Measurements from ENCODE around the gene ANXA2R.
"Not testable (repeated sequence)": the region's sequence is repeated elsewhere in the genome, so short reads cannot be mapped to it uniquely, and the experiment has no call there.

The ANXA2R gene

DNA sequence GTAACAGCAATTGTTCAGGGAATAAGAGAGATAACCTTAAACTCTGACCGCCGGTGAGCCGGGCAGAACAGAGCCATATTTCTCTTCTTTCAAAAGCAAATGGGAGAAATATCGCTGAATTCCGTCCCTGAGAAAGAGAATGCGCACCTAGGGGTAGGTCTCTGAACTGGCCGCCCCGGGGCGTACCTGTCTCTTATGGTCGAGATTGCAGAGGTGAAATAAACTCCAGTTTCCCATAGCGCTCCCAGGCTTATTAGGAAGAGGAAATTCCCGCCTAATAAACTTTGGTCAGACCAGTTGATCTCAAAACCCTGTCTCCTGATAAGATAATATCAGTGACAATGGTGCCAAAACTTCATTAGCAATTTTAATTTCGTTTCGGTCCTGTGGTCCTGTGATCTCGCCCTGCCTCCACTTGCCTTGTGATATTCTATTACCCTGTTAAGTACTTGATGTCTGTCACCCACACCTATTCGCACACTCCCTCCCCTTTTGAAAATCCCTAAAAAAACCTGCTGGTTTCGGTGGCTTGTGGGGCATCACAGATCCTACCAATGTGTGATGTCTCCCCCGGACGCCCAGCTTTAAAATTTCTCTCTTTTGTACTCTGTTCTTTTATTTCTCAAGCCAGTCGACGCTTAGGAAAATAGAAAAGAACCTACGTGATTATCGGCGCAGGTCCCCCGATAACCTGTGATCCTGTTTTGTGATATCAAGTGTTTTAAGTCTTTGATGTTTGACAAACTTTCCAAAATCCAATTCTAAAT lies 14.8 kb downstream of the ANXA2R start:
- H3K4me1 ChIP-seq (ENCODE audit: control insufficient read depth in 1 of 2, insufficient read depth in 2 of 2, low read length in 2 of 2); H3K27ac ChIP-seq (ENCODE audit: low read length); H3K9me3 ChIP-seq (ENCODE audit: control insufficient read depth in 1 of 2, low read length in 2 of 2); H3K27me3 ChIP-seq (ENCODE audit: low read depth, low read length); H3K36me3 ChIP-seq (ENCODE audit: control insufficient read depth in 1 of 2, insufficient read depth in 2 of 2, low read length in 2 of 2); H3K4me3 ChIP-seq (ENCODE audit: low read depth in 1 of 2, low read length in 2 of 2): not testable (repeated sequence)

DNA sequence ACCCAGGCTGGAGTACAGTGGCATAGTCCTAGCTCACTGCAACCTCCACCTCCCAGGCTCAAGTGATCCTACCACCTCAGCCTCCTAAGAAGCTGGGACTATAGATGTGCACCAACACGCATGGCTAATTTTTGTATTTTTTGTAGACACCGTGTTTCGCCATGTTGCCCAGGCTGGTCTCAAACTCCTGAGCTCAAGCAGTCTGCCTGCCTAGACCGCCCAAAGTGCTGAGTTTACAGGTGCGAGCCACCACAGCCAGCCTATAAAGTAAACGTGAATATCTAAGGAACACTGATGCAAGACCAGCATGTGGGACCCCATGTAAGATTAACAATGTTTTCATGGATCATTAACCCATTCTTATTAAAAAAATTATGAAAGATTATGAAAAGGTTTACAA lies 15.9 kb downstream of the ANXA2R start:
- Histone ChIP-seq H3K4me1 (ENCODE audit: control insufficient read depth in 1 of 2, insufficient read depth in 2 of 2, low read length in 2 of 2) (peaks cover 0 to 3% of the 10 kb centered on the region in 2 donors), H3K27ac (ENCODE audit: low read length) (no peak overlapping the region), H3K36me3 (ENCODE audit: control insufficient read depth in 1 of 2, insufficient read depth in 2 of 2, low read length in 2 of 2) (no peaks in the 10 kb centered on the region), H3K9me3 (ENCODE audit: control insufficient read depth in 1 of 2, low read length in 2 of 2) (no peaks in the 10 kb centered on the region), H3K27me3 (ENCODE audit: low read depth, low read length) (peaks cover 18% of the 10 kb centered on the region), H3K4me3 (ENCODE audit: low read depth in 1 of 2, low read length in 2 of 2) (no peak overlapping the region)

DNA sequence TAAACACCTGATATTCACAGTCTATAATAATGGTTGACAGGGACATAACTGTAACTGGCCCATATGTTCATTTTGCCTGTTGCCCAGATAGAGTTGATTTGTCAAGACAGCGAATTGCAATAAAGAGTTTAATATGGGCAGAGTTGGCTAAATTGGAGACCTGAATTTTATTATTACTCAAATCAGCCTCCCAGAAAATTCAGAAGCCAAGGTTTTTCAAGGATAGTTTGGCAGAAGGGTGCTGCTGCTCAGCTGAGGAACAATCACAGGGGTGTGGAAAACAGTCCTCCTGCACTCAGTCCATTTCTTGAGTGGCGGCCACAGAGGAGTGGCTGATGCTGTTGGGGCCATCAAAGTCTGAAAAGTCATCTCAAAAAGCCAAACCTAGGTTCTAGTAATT lies 19.0 kb downstream of the ANXA2R start:
- Histone ChIP-seq H3K9me3 (ENCODE audit: control insufficient read depth in 1 of 2, low read length in 2 of 2) (no peaks in the 10 kb centered on the region), H3K27me3 (ENCODE audit: low read depth, low read length) (peaks cover 38% of the 10 kb centered on the region), H3K4me1 (ENCODE audit: control insufficient read depth in 1 of 2, insufficient read depth in 2 of 2, low read length in 2 of 2) (peaks cover 0 to 3% of the 10 kb centered on the region in 2 donors), H3K4me3 (ENCODE audit: low read depth in 1 of 2, low read length in 2 of 2) (no peak overlapping the region), H3K36me3 (ENCODE audit: control insufficient read depth in 1 of 2, insufficient read depth in 2 of 2, low read length in 2 of 2) (no peaks in the 10 kb centered on the region), H3K27ac (ENCODE audit: low read length) (no peak overlapping the region)

DNA sequence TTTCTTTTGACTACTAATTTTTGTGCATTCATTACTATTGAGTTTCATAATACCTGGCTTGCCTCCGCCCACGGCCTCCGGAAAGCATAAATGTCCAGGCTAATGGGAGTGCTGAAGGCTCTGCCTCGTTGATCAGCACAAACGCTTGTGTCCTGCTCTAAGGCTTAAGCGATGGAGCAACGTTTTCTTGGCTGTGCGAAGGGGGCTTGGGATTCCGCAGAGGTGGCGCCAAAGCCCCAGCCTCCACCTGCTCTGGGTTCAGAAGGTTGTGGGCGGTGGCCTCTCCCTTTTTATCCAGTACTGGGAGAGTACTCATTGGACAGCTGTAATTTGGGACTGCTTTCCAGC lies 19.7 kb downstream of the ANXA2R start:
- H3K27ac ChIP-seq (ENCODE audit: low read length), result peak overlapping the region; percentile 87
- no peaks in the 10 kb centered on the region for H3K36me3 ChIP-seq (ENCODE audit: control insufficient read depth in 1 of 2, insufficient read depth in 2 of 2, low read length in 2 of 2)
- peaks cover 38% of the 10 kb centered on the region for H3K27me3 ChIP-seq (ENCODE audit: low read depth, low read length)
- H3K4me1 ChIP-seq (ENCODE audit: control insufficient read depth in 1 of 2, insufficient read depth in 2 of 2, low read length in 2 of 2), result peaks cover 0 to 3% of the 10 kb centered on the region in 2 donors
- no peaks in the 10 kb centered on the region for H3K9me3 ChIP-seq (ENCODE audit: control insufficient read depth in 1 of 2, low read length in 2 of 2)
- peak overlapping the region; percentile 36 to 82 for H3K4me3 ChIP-seq (ENCODE audit: low read depth in 1 of 2, low read length in 2 of 2)

DNA sequence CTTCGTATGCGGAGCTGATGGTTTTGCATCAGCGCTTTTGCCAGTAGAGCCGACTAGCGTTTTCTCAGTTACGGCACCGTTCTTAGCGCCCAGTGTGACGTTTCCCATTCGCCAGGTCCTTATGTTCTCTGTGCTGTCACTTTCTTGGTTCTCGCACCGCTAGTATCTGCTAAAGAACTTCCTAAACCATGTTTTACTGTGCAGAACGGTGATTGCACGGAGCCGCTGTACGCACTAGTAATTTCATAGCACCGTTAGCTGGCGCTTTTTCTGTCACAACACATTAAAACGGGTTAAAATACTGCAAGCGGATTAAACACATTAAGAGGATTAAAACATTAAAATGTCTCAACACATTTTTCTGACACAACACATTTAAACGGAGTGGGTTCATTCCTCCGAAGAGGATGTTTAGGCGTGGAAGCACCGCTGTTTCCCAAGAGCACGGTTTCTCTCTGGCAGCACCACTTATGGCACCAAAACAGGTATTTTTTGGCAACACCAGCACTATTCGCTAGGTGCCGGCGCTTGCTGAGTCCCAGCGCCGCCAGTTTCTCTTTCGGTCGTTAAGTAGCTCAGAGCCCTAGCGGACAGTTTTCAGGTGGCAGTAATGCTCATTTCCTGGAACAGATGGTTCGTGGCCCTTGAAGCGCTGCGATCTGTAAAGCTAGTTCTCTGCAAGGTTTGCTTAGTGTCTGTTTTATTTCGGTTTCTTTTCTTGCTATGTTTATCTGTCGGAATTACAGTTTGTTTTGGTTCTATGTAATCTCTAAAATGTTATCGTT lies 20.3 kb downstream of the ANXA2R start:
- Histone ChIP-seq H3K27me3 (ENCODE audit: low read depth, low read length) (peaks cover 38% of the 10 kb centered on the region), H3K36me3 (ENCODE audit: control insufficient read depth in 1 of 2, insufficient read depth in 2 of 2, low read length in 2 of 2) (no peaks in the 10 kb centered on the region), H3K27ac (ENCODE audit: low read length) (peak overlapping the region; percentile 87), H3K4me3 (ENCODE audit: low read depth in 1 of 2, low read length in 2 of 2) (peak overlapping the region; percentile 36 to 82), H3K4me1 (ENCODE audit: control insufficient read depth in 1 of 2, insufficient read depth in 2 of 2, low read length in 2 of 2) (peaks cover 0 to 3% of the 10 kb centered on the region in 2 donors), H3K9me3 (ENCODE audit: control insufficient read depth in 1 of 2, low read length in 2 of 2) (no peaks in the 10 kb centered on the region)

DNA sequence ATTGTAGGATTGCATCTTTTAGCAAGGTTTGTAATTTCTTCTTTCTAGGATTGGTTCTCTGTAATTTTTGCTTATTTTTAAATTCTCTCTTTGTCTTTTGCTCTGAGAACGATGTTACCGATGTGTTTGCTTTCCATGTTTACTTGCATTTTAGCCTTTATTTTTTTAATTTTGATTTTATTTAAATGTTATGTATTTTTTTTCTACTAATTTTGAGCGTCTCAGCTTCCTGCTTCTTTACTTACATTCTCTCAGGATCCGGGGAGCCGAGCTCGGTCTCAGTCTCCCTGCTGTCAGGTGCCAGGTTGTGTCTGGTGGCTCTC lies 20.9 kb downstream of the ANXA2R start:
- no peaks in the 10 kb centered on the region for H3K9me3 ChIP-seq (ENCODE audit: control insufficient read depth in 1 of 2, low read length in 2 of 2)
- H3K4me1 ChIP-seq (ENCODE audit: control insufficient read depth in 1 of 2, insufficient read depth in 2 of 2, low read length in 2 of 2), result peaks cover 0 to 3% of the 10 kb centered on the region in 2 donors
- H3K36me3 ChIP-seq (ENCODE audit: control insufficient read depth in 1 of 2, insufficient read depth in 2 of 2, low read length in 2 of 2), result no peaks in the 10 kb centered on the region
- peak overlapping the region; percentile 87 for H3K27ac ChIP-seq (ENCODE audit: low read length)
- peak overlapping the region; percentile 57 to 82 for H3K4me3 ChIP-seq (ENCODE audit: low read depth in 1 of 2, low read length in 2 of 2)
- H3K27me3 ChIP-seq (ENCODE audit: low read depth, low read length), result peaks cover 38% of the 10 kb centered on the region

DNA sequence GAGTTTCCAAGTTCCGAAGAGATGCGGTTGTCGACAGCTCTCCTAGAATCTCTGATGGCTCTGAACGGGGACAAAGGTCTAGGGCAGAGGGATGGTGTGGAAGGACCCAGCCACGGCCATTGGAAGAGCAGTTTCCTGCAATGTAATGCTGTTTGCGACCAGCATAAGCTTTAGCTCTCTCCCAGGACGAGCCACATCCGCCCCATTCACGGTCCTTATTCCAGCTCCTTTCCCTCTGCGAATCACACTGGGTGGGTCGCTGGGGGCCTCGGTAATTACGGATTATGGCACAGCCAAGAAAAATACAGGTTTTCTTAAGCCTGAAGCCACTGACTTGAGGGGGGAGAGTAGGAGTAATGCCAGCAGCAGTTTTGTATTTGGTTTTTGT lies 22.7 kb downstream of the ANXA2R start:
- Histone ChIP-seq H3K9me3 (ENCODE audit: control insufficient read depth in 1 of 2, low read length in 2 of 2) (no peaks in the 10 kb centered on the region), H3K27ac (ENCODE audit: low read length) (peak overlapping the region; percentile 85), H3K4me3 (ENCODE audit: low read depth in 1 of 2, low read length in 2 of 2) (peak overlapping the region; percentile 57 to 66), H3K27me3 (ENCODE audit: low read depth, low read length) (peaks cover 38% of the 10 kb centered on the region), H3K36me3 (ENCODE audit: control insufficient read depth in 1 of 2, insufficient read depth in 2 of 2, low read length in 2 of 2) (no peaks in the 10 kb centered on the region), H3K4me1 (ENCODE audit: control insufficient read depth in 1 of 2, insufficient read depth in 2 of 2, low read length in 2 of 2) (peaks cover 0 to 3% of the 10 kb centered on the region in 2 donors)

DNA sequence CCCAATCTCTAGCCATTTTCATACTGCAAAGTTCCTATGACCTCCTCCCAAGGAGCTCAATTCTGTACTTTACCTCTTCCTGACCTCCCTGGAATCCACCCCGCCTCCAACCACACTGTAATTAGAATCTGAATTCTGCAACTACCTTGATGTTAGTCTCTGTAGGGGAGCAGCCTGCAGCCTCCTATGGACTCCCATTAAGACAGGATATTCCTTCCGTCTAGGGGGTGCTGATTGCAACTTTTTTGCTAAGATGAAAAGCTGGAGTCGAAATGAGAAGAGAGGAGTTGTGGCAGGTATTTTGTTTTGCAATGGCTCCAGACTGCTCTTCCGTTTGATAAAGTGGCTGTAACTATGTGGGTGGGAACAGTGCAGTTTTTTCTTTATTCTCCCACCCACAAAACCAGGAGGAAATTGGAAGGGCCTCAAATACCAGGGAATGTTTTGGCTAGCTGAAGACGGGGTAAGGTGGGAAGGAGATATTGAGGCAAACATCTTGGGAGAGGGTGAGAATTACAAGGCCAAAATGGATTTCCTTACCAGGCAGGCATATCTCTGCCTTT lies 23.8 kb downstream of the ANXA2R start:
- no peaks in the 10 kb centered on the region for H3K36me3 ChIP-seq (ENCODE audit: control insufficient read depth in 1 of 2, insufficient read depth in 2 of 2, low read length in 2 of 2)
- no peak overlapping the region for H3K4me3 ChIP-seq (ENCODE audit: low read depth in 1 of 2, low read length in 2 of 2)
- H3K27ac ChIP-seq (ENCODE audit: low read length), result no peak overlapping the region
- H3K9me3 ChIP-seq (ENCODE audit: control insufficient read depth in 1 of 2, low read length in 2 of 2), result no peaks in the 10 kb centered on the region
- peaks cover 36% of the 10 kb centered on the region for H3K27me3 ChIP-seq (ENCODE audit: low read depth, low read length)
- peaks cover 0 to 3% of the 10 kb centered on the region in 2 donors for H3K4me1 ChIP-seq (ENCODE audit: control insufficient read depth in 1 of 2, insufficient read depth in 2 of 2, low read length in 2 of 2)

DNA sequence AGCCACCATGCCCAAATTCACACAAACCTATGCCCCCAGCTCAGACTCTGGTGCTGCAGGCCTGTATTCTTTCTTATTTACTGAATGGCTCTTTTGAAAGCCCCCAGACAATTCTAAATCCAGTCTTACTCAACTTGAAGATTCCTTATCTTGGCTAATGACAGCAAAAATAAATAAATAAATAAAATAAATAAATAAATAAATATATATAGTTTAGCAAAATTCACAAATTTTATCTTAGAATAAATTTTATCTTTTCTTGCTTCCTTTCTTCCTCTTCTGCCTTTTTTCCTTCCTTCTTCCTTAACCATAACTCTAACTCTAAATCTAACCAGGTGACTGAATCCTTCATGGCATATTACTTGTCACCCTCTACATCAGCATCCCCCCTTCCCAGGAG lies 25.6 kb downstream of the ANXA2R start:
- H3K27me3 ChIP-seq (ENCODE audit: low read depth, low read length), result peaks cover 30% of the 10 kb centered on the region
- H3K4me3 ChIP-seq (ENCODE audit: low read depth in 1 of 2, low read length in 2 of 2), result no peak overlapping the region
- no peak overlapping the region for H3K27ac ChIP-seq (ENCODE audit: low read length)
- no peaks in the 10 kb centered on the region for H3K4me1 ChIP-seq (ENCODE audit: control insufficient read depth in 1 of 2, insufficient read depth in 2 of 2, low read length in 2 of 2)
- H3K36me3 ChIP-seq (ENCODE audit: control insufficient read depth in 1 of 2, insufficient read depth in 2 of 2, low read length in 2 of 2), result no peaks in the 10 kb centered on the region
- H3K9me3 ChIP-seq (ENCODE audit: control insufficient read depth in 1 of 2, low read length in 2 of 2), result no peaks in the 10 kb centered on the region

DNA sequence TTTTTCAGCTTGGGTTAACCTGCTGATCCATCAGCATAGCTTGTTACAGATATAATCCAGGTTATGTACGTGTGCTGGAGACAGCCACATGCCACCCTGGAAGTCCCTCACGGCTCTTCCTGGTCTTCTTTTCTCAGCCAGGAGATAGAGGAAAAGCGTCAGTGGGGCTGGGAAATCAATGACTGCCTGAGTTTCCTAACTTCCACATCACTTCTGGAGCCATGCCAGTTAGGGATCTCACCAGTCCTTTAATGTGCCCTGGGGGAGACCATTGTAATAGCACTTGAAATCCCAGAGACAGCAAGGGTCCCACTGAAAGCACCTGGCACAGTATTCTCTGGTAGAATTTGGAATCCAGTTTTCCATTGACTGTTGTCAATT lies 29.2 kb downstream of the ANXA2R start:
- Histone ChIP-seq H3K9me3 (ENCODE audit: control insufficient read depth in 1 of 2, low read length in 2 of 2) (no peaks in the 10 kb centered on the region), H3K4me3 (ENCODE audit: low read depth in 1 of 2, low read length in 2 of 2) (no peak overlapping the region), H3K27me3 (ENCODE audit: low read depth, low read length) (peaks cover 31% of the 10 kb centered on the region), H3K4me1 (ENCODE audit: control insufficient read depth in 1 of 2, insufficient read depth in 2 of 2, low read length in 2 of 2) (peaks cover 0 to 8% of the 10 kb centered on the region in 2 donors), H3K36me3 (ENCODE audit: control insufficient read depth in 1 of 2, insufficient read depth in 2 of 2, low read length in 2 of 2) (no peaks in the 10 kb centered on the region), H3K27ac (ENCODE audit: low read length) (no peak overlapping the region)

DNA sequence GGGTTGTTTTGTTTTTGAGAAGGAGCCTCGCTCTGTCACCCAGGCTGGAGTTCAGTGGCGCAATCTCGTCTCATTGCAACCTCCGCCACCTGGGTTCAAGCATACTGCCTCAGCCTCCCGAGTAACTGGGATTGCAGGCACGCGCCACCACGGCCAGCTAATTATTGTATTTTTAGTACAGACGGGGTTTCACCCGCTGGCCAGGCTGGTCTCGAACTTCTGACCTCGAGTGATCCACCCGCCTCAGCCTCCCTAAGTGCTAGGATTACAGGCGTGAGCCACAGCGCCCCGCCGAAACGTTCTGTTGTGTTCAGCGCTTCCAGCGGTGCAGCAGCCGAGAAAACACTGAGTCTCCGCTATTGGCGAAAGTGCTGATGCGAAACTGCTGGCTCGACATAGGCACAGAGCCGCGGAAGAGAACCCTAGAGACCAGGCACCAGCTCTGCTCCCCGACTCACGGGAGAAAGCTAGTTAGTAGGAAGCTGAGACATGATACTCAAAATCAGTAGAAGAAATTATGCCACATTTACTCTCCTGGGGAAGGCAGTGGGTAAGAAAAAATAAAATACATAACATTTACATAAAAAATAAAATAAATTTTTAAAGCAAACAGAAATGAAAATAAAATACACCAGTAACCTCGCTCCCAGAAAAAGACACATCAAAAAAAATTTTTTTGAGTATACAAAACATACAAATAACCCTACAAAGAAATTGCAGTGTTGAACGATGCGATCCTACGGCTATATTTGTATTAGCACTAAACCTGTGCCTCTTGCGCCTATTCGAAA lies 31.6 kb downstream of the ANXA2R start:
- Histone ChIP-seq H3K9me3 (ENCODE audit: control insufficient read depth in 1 of 2, low read length in 2 of 2) (no peaks in the 10 kb centered on the region), H3K4me1 (ENCODE audit: control insufficient read depth in 1 of 2, insufficient read depth in 2 of 2, low read length in 2 of 2) (peaks cover 0 to 8% of the 10 kb centered on the region in 2 donors), H3K4me3 (ENCODE audit: low read depth in 1 of 2, low read length in 2 of 2) (peak overlapping the region; percentile 60 to 81), H3K27ac (ENCODE audit: low read length) (peak overlapping the region; percentile 83), H3K27me3 (ENCODE audit: low read depth, low read length) (peaks cover 31% of the 10 kb centered on the region), H3K36me3 (ENCODE audit: control insufficient read depth in 1 of 2, insufficient read depth in 2 of 2, low read length in 2 of 2) (no peaks in the 10 kb centered on the region)

All from muscle layer of duodenum (tissue), 2 donors.